AG09309 (cell line): ENCODE results near the gene THRSP.
"Not testable (repeated sequence)": the region's sequence is repeated elsewhere in the genome, so short reads cannot be mapped to it uniquely, and the experiment has no call there.

ENCODE experiments used
- DNase-seq: peaks from one replicate; pipeline ENCODE4 v3.0.0-alpha.2; 2010; ENCODE audit warnings: low read depth
- H3K4me3 ChIP-seq: 2 replicates; pipeline ENCODE4 v1.5.1; 2011; ENCODE audit warnings: mild to moderate bottlenecking, low read depth, low read length, moderate library complexity; ENCODE audit not compliant: control insufficient read depth
- CTCF ChIP-seq: IDR thresholded peaks from 2 replicates; pipeline ENCODE4 v1.5.1; 2011; ENCODE audit warnings: mild to moderate bottlenecking, low read depth, low read length, inconsistent platforms; ENCODE audit not compliant: insufficient read depth, control insufficient read depth; ENCODE audit errors: missing control alignments

THRSP gene

GRCh38 chr11:78056093-78056492, 7.6 kb upstream of the THRSP start:
- TF ChIP-seq CTCF: no peak
- no peak overlapping the region for H3K4me3 ChIP-seq
- no peak for DNase-seq

GRCh38 chr11:78057462-78058055, 6.1 kb upstream of the THRSP start:
- no peak for TF ChIP-seq CTCF
- H3K4me3 ChIP-seq: no peak overlapping the region
- DNase-seq: no peak

- not testable (repeated sequence) for DNase-seq, H3K4me3 ChIP-seq
Observed at GRCh38 chr11:78059749-78060328, 3.8 kb upstream of the THRSP start.

- no peak for DNase-seq
- TF ChIP-seq CTCF: no peak
- H3K4me3 ChIP-seq: no peak overlapping the region
Observed at GRCh38 chr11:78060533-78060932, 3.1 kb upstream of the THRSP start.

GRCh38 chr11:78061088-78061920, 2.4 kb upstream of the THRSP start:
- TF ChIP-seq CTCF: no peak
- no peak overlapping the region for H3K4me3 ChIP-seq
- no peak for DNase-seq

GRCh38 chr11:78061921-78062311, 1.7 kb upstream of the THRSP start:
- no peak overlapping the region for H3K4me3 ChIP-seq
- DNase-seq: no peak
- TF ChIP-seq CTCF: no peak

GRCh38 chr11:78062671-78063070, 990 bp upstream of the THRSP start:
- no peak for DNase-seq
- no peak for TF ChIP-seq CTCF
- H3K4me3 ChIP-seq: no peak overlapping the region
